Kidney epithelial cell (primary cell): ENCODE measurements around the gene RAB3C. TPM values are rescaled to one million over a fixed set of nuclear protein-coding genes. Genes with fewer than 3 reads are reported as not detected.

Source experiments
- DNase-seq: peaks from one replicate; pipeline ENCODE4 v3.0.0-alpha.2; 2010; ENCODE audit warnings: low read depth
- H3K27me3 ChIP-seq: 2 replicates; pipeline ENCODE4 v1.6.0; 2011; ENCODE audit warnings: low read length; ENCODE audit not compliant: control insufficient read depth, insufficient read depth
- H3K36me3 ChIP-seq: 2 replicates; pipeline ENCODE4 v1.5.1; 2011; ENCODE audit warnings: low read length; ENCODE audit not compliant: control insufficient read depth, insufficient read depth
- H3K4me3 ChIP-seq: 2 replicates; pipeline ENCODE4 v1.5.1; 2011; ENCODE audit warnings: low read depth, mild to moderate bottlenecking, control low read depth, low read length
- total RNA-seq: library from RNA; depleted of rRNA; stranded (reverse); fragments of >200 nt; gene quantifications from 2 replicates; pipeline ENCODE4 v1.2.3, GENCODE V29; 2015
- TF ChIP-seq, protein P1 (sequence below): IDR thresholded peaks from 2 replicates; pipeline ENCODE4 v1.5.1; 2011; ENCODE audit warnings: mild to moderate bottlenecking, moderate library complexity, low read length, control low read depth, inconsistent platforms; ENCODE audit not compliant: insufficient read depth, poor library complexity, severe bottlenecking

Gene RAB3C
- total RNA-seq, 1 donor from 2014 or later, result 0.04 TPM

DNA sequence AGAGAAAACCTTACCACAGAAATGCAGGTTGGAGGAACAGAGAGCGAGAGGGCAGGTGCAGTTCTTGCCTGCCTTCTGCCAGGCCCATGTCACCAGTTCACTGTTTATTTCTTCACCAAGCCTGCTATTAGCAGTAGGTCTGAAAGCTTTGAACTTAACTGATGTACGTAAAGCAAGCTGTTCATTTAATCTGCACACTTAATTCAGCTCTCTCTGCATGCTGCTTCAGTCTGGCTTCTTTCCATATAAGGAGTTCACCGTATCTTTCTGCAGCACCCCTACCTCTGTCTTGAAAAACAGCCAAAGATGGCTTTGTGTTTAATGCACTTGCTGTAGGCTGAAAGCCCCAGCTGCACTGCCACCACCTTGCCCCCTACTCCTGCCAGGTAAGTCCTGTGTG is 205.1 kb downstream of the RAB3C start:
- no peaks in the 10 kb centered on the region for H3K27me3 ChIP-seq
- no peaks in the 10 kb centered on the region for H3K36me3 ChIP-seq
- TF ChIP-seq, protein P1, sequence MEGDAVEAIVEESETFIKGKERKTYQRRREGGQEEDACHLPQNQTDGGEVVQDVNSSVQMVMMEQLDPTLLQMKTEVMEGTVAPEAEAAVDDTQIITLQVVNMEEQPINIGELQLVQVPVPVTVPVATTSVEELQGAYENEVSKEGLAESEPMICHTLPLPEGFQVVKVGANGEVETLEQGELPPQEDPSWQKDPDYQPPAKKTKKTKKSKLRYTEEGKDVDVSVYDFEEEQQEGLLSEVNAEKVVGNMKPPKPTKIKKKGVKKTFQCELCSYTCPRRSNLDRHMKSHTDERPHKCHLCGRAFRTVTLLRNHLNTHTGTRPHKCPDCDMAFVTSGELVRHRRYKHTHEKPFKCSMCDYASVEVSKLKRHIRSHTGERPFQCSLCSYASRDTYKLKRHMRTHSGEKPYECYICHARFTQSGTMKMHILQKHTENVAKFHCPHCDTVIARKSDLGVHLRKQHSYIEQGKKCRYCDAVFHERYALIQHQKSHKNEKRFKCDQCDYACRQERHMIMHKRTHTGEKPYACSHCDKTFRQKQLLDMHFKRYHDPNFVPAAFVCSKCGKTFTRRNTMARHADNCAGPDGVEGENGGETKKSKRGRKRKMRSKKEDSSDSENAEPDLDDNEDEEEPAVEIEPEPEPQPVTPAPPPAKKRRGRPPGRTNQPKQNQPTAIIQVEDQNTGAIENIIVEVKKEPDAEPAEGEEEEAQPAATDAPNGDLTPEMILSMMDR, result no peak
- no peak overlapping the region for H3K4me3 ChIP-seq
- no peak for DNase-seq

DNA sequence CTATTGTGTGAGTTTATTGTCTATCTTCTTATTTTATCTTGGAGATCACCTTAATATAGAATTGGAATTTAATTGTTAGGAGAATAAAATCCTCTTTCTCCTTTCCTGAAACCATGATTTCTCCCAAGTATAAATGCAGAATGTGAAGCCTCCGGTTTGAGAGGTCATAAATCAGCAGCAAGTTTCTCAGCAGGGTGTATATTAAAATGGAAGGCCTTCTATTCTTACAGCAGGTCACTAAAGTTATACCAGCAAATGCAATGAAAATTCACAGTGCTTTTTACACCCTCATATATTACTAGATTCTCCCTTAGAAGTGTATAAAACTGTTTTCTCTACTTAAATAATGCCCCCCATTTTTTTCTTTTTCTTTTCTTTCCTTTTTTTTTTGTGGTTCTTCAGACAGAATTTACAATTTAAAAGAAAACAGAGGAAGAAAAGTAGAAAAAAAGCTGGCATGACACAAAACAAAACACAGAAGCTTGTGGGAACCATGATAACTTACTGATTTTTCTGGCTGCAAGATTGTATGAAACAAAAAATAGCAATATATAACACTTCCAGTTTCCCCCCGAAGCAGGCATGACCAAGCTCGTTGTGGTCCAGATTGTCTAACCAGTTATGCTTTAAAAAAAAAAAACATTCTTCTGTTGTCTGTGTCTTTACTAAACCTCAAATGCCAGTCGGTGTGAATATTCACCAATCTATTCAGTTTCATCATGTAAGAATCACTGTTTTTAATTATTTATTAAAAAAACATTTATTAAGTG is 211.2 kb downstream of the RAB3C start:
- no peak for DNase-seq
- no peaks in the 10 kb centered on the region for H3K36me3 ChIP-seq
- no peaks in the 10 kb centered on the region for H3K27me3 ChIP-seq
- TF ChIP-seq, protein P1, result no peak
- no peak overlapping the region for H3K4me3 ChIP-seq

DNA sequence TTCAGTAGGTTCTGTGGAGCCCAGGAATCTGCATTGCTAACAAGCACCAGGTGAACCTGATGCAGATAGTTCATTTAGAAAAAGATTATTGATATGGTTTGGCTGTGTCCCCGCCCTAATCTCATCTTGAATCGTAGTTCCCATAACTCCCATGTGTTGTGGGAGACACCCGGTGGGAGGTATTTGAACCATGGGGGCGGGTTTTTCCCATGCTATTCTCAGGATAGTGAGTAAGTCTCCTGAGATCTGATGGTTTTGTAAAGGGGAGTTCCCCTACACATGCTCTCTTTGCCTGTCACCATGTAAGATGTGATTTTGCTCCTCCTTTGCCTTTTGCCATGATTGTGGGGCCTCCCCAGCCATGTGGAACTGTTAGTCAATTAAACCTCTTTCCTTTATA is 212.0 kb downstream of the RAB3C start:
- DNase-seq, result no peak
- Histone ChIP-seq H3K27me3 (no peaks in the 10 kb centered on the region), H3K36me3 (no peaks in the 10 kb centered on the region), H3K4me3 (no peak overlapping the region)
- TF ChIP-seq, protein P1, result no peak

DNA sequence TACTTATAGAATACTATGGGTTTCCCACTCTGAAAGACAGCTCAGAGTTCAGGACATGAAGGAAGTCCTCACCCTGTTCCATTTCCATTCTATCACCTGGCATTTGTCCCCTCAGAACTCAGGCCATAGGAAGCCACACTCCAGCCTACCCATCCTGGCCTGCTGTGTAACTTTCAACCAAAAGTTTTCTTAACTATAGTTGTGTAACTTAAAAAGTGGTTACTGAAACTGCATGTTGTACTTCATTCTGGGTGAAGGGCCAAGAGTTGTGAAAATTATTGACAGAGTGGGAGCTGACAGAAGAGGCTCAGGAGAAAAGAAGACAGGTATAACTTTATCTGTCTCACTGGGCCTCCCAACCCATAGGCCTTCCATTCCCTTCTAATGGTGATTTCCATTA is 212.5 kb downstream of the RAB3C start:
- Histone ChIP-seq H3K27me3 (no peaks in the 10 kb centered on the region), H3K4me3 (no peak overlapping the region), H3K36me3 (no peaks in the 10 kb centered on the region)
- DNase-seq, result no peak
- TF ChIP-seq, protein P1, result no peak

DNA sequence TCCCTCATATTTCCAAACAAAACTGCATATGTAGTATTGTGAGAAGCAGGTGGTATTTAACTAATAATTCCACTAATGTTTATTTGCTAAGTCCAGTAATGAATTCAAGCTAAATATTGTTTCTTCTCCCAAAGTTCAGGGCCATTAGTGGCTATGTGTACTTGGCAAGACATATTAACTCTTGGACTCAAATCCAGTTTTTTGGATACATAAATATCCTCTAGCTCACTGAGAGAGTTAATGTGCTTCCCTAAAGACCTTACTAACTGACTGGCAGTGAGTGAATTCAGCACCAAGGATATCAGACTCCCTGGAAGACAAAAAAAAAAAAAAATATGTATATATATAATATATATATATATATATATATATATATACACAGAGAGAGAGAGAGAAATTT is 214.1 kb downstream of the RAB3C start:
- TF ChIP-seq, protein P1, result no peak
- no peak overlapping the region for H3K4me3 ChIP-seq
- no peak for DNase-seq
- H3K36me3 ChIP-seq, result no peaks in the 10 kb centered on the region
- no peaks in the 10 kb centered on the region for H3K27me3 ChIP-seq

DNA sequence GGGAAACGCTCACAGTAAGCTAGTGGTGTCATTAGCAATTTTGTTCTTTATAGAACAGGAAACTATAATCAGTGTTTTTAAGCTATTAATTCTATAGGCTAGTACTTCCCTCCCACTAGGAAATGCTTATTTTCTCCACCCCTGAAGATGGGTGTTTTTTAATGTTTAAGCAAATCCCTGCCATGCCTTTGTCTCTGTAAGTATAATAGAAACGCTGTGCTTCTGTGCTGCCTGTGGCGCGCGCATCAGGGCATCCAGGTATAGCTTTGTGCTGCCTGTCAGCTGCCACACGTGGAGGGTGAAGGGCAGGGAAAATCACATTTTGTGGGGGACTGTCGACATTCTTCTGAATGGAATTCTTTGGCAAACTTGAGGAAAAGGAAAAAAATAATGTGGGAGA is 217.5 kb downstream of the RAB3C start:
- Histone ChIP-seq H3K27me3 (no peaks in the 10 kb centered on the region), H3K36me3 (no peaks in the 10 kb centered on the region), H3K4me3 (no peak overlapping the region)
- TF ChIP-seq, protein P1, result no peak
- no peak for DNase-seq
